Parathyroid adenoma (tissue), 2 donors: Measurements from ENCODE around the gene FBXW12.

Experiments used
- H2AFZ ChIP-seq: fragments of 300-600 bp; sonication (generic); one replicate; pipeline ENCODE4 v1.7.0; 2017; ENCODE audit warnings: antibody characterized with exemption, mild to moderate bottlenecking
- H3K27ac ChIP-seq: fragments of 300-600 bp; sonication (generic); one replicate; pipeline ENCODE4 v1.7.0; 2017
- H3K27me3 ChIP-seq: fragments of 300-600 bp; sonication (generic); one replicate; pipeline ENCODE4 v1.7.0; 2017; ENCODE audit warnings: low read length; ENCODE audit not compliant: control insufficient read depth, insufficient read depth
- H3K36me3 ChIP-seq: fragments of 300-600 bp; sonication (generic); one replicate; pipeline ENCODE4 v1.7.0; 2017; ENCODE audit warnings: low read length; ENCODE audit not compliant: control insufficient read depth, insufficient read depth
- H3K4me1 ChIP-seq: fragments of 300-600 bp; sonication (generic); one replicate; pipeline ENCODE4 v1.7.0; 2017; ENCODE audit warnings: control low read depth
- H3K4me2 ChIP-seq: fragments of 300-600 bp; sonication (generic); one replicate; pipeline ENCODE4 v1.7.0; 2017; ENCODE audit warnings: low read length
- H3K4me3 ChIP-seq: fragments of 300-600 bp; sonication (generic); one replicate; pipeline ENCODE4 v1.7.0; 2017; ENCODE audit warnings: low read depth, low read length
- H3K79me2 ChIP-seq: fragments of 300-600 bp; sonication (generic); one replicate; pipeline ENCODE4 v1.7.0; 2017; ENCODE audit warnings: control low read depth
- H3K9ac ChIP-seq: fragments of 300-600 bp; sonication (generic); one replicate; pipeline ENCODE4 v1.7.0; 2017; ENCODE audit warnings: mild to moderate bottlenecking
- H3K9me3 ChIP-seq: fragments of 300-600 bp; sonication (generic); one replicate; pipeline ENCODE4 v1.7.0; 2017; ENCODE audit warnings: low read length; ENCODE audit not compliant: control insufficient read depth
- TF ChIP-seq, protein P1 (sequence below): fragments of 300-600 bp; sonication (generic); IDR thresholded peaks from one replicate; pipeline ENCODE4 v1.7.0; 2017; ENCODE audit warnings: antibody characterized with exemption, mild to moderate bottlenecking
- donor health status: primary hyperparathyroidism.

Gene FBXW12

GRCh38 chr3:48387634-48388033 is 15.6 kb downstream of the FBXW12 start:
- TF ChIP-seq, protein P1, sequence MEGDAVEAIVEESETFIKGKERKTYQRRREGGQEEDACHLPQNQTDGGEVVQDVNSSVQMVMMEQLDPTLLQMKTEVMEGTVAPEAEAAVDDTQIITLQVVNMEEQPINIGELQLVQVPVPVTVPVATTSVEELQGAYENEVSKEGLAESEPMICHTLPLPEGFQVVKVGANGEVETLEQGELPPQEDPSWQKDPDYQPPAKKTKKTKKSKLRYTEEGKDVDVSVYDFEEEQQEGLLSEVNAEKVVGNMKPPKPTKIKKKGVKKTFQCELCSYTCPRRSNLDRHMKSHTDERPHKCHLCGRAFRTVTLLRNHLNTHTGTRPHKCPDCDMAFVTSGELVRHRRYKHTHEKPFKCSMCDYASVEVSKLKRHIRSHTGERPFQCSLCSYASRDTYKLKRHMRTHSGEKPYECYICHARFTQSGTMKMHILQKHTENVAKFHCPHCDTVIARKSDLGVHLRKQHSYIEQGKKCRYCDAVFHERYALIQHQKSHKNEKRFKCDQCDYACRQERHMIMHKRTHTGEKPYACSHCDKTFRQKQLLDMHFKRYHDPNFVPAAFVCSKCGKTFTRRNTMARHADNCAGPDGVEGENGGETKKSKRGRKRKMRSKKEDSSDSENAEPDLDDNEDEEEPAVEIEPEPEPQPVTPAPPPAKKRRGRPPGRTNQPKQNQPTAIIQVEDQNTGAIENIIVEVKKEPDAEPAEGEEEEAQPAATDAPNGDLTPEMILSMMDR, result no peak
- Histone ChIP-seq H3K9me3 (no peaks in the 10 kb centered on the region), H3K4me2 (no peak overlapping the region), H2AFZ (no peak overlapping the region), H3K27ac (no peak overlapping the region), H3K36me3 (no peaks in the 10 kb centered on the region), H3K27me3 (no peaks in the 10 kb centered on the region), H3K9ac (no peak overlapping the region), H3K4me1 (no peaks in the 10 kb centered on the region), H3K4me3 (no peak overlapping the region), H3K79me2 (no peaks in the 10 kb centered on the region)

DNA sequence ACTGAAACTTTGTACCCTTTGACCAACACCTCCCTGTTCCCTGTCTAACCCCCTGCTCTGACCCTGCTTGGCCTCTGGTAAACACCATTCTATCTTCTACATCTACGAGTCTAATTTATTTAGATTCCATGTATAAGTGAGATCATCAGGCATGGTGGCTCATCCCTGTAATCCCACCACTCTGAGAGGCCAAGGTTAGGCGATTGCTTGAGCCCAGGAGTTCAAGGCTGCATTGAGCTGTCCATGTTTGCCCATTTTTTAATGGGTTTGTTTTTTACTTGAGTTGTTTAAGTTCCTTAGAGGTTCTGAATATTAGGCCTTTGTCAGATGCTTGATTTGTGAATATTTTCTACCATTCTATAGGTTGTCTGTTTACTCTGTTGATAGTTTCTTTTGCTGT is 16.9 kb downstream of the FBXW12 start:
- TF ChIP-seq, protein P1, result no peak
- Histone ChIP-seq H3K79me2 (no peaks in the 10 kb centered on the region), H3K4me3 (no peak overlapping the region), H3K27ac (no peak overlapping the region), H3K27me3 (no peaks in the 10 kb centered on the region), H3K9ac (no peak overlapping the region), H3K9me3 (no peaks in the 10 kb centered on the region), H3K4me1 (no peaks in the 10 kb centered on the region), H2AFZ (no peak overlapping the region), H3K36me3 (no peaks in the 10 kb centered on the region), H3K4me2 (no peak overlapping the region)

- TF ChIP-seq, protein P1, result no peak
- Histone ChIP-seq H3K27ac (no peak overlapping the region), H3K9ac (no peak overlapping the region), H3K4me2 (no peak overlapping the region), H3K27me3 (no peaks in the 10 kb centered on the region), H2AFZ (no peak overlapping the region), H3K4me3 (no peak overlapping the region), H3K9me3 (no peaks in the 10 kb centered on the region), H3K79me2 (no peaks in the 10 kb centered on the region), H3K36me3 (no peaks in the 10 kb centered on the region), H3K4me1 (no peaks in the 10 kb centered on the region)
Observed at GRCh38 chr3:48394391-48394790, 22.4 kb downstream of the FBXW12 start.

DNA sequence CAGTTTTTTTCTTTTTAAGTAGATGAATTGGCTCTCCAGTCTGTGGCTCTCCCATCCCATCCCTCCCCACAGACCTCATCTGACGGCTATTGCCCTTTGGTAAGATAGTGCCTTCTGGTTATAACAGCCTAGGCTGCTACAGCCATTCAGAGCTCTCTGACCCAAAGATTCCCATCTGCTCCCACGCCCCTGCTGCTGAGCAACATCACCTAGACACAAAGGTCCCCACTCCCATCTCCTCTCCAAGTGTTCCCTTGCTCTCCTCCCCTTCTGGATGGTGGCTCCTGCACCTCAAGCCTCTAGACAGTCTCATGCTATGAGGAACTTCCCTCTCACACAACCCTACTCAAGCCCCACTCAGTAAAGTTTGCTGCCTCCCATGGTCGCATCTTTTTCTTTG is 23.7 kb downstream of the FBXW12 start:
- no peaks in the 10 kb centered on the region for H3K36me3 ChIP-seq
- no peak overlapping the region for H3K4me2 ChIP-seq
- no peaks in the 10 kb centered on the region for H3K79me2 ChIP-seq
- no peak overlapping the region for H3K4me3 ChIP-seq
- H3K9me3 ChIP-seq, result no peaks in the 10 kb centered on the region
- H2AFZ ChIP-seq, result no peak overlapping the region
- TF ChIP-seq, protein P1, result no peak
- no peaks in the 10 kb centered on the region for H3K27me3 ChIP-seq
- H3K27ac ChIP-seq, result no peak overlapping the region
- H3K4me1 ChIP-seq, result no peaks in the 10 kb centered on the region
- H3K9ac ChIP-seq, result no peak overlapping the region

DNA sequence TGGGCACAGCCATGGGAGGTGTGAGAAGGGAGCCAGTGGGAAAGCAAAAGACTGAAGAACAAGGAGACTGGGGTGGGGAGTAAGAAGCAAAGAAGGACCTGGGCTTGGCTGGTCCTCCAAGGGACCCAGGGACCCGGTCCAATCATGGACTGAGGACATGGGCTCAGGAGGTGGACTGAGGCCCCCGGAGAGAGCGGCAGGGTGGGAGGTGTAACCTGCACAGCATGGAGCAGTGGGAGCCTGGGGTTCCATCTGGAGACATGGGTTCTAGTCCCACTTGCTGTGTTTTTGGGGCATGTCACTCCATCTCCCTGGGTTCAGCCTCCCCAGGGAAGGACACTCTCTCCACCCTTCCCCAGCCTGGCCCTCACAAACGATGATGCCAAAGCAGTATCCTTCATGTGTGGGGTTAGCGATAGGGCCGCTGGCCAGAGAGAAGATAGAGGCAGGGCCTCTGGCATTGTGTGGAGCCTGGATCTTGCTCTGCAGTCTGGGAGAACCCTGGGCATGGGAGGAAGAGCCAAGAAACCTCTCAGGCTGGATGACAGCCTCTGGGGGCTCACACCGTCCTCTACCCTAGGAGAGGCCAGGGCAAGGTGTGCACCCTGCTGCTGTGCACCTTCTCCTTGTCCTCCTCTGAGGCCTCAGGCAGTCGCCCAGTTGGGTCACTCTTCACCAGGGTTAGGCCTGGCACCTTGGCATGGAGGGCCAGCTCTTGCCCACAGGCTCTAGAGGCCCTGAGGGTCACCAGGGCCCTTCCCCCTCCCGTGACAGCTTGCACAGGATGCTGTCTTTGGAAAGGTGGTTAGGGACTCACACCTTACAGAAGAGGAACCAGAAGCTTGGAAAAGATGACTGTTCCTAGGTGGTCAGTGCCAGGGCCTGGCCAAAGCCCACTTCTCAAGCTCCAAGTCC is 26.0 kb downstream of the FBXW12 start:
- H3K27ac ChIP-seq, result no peak overlapping the region
- H3K79me2 ChIP-seq, result no peaks in the 10 kb centered on the region
- TF ChIP-seq, protein P1, result no peak
- no peaks in the 10 kb centered on the region for H3K4me1 ChIP-seq
- no peaks in the 10 kb centered on the region for H3K9me3 ChIP-seq
- H3K9ac ChIP-seq, result no peak overlapping the region
- no peak overlapping the region for H3K4me2 ChIP-seq
- no peak overlapping the region for H2AFZ ChIP-seq
- H3K36me3 ChIP-seq, result no peaks in the 10 kb centered on the region
- no peak overlapping the region for H3K4me3 ChIP-seq
- no peaks in the 10 kb centered on the region for H3K27me3 ChIP-seq
